ENCODE data around the gene ZNRF3. TPM values are rescaled to one million over a fixed set of nuclear protein-coding genes. Genes with fewer than 3 reads are reported as not detected.

The ZNRF3 gene
- polyA plus RNA-seq, 3 donors = 0.13 TPM; not detected in 2

- intact Hi-C loops (cut with micrococcal nuclease) = loop anchor here in 1 of 2 donors (10.0 kb wide), 1 partner anchor 190 kb away; the partner anchor contains the start of gene ZNRF3
- H3K27me3 ChIP-seq (ENCODE audit: control insufficient read depth in 2 of 2, insufficient read depth in 2 of 2, low read length in 2 of 2) = peaks cover 55 to 68% of the 10 kb centered on the region in 2 donors
- H3K36me3 ChIP-seq (replicated peaks in 1 of 2; ENCODE audit: control insufficient read depth in 1 of 2, insufficient read depth in 2 of 2, low read length in 2 of 2) = no peaks in the 10 kb centered on the region
- H3K4me3 ChIP-seq (replicated peaks in 1 of 3; ENCODE audit: low read depth in 2 of 3, low read length in 3 of 3) = peak overlapping the region in 2 of 3 experiments; percentile 44 to 73
- Mint-ChIP-seq H3K4me1 (peaks cover 27% of the 10 kb centered on the region), H3K4me3 (peak overlapping the region; percentile 71 to 87), H3K9me3 (peaks cover 0 to 21% (median 11%) of the 10 kb centered on the region in 7 donors), H3K36me3 (peaks cover 3 to 8% of the 10 kb centered on the region in 2 donors), H3K27ac (peak overlapping the region in 3 of 7 donors; percentile 4 to 30 (median 30)), H3K27me3 (ENCODE audit: low read depth in 3 of 3) (peaks cover 54 to 72% (median 57%) of the 10 kb centered on the region in 3 donors)
- H4K20me1 ChIP-seq (ENCODE audit: insufficient read depth, low read length) = no peaks in the 10 kb centered on the region
- H3K4me1 ChIP-seq (ENCODE audit: control insufficient read depth in 1 of 2, insufficient read depth in 2 of 2, low read length in 2 of 2) = peaks cover 28 to 32% of the 10 kb centered on the region in 2 donors
- H3K9ac ChIP-seq (ENCODE audit: insufficient read depth, low read length, poor library complexity, severe bottlenecking) = no peak overlapping the region
- TF ChIP-seq CTCF (IDR thresholded peaks at IDR 0.05) = no peak
- H3K4me2 ChIP-seq (replicated peaks; ENCODE audit: extremely low read depth, low read length, poor library complexity, severe bottlenecking) = peak overlapping the region; percentile 79
- H3K27ac ChIP-seq (ENCODE audit: low read depth in 1 of 2, low read length in 2 of 2) = no peak overlapping the region
- peak overlapping the region; percentile 80 for H2AFZ ChIP-seq (ENCODE audit: insufficient read depth, low read depth, low read length, poor library complexity, severe bottlenecking)
- DNase-seq = no peak
- peaks cover 0 to 13% of the 10 kb centered on the region in 2 donors for H3K9me3 ChIP-seq (replicated peaks in 1 of 2; ENCODE audit: control insufficient read depth in 1 of 2, insufficient read depth in 1 of 2, low read length in 2 of 2)
- WGBS (ENCODE audit: insufficient coverage) = 96% methylated on average over 5 of the region's 10 CpGs
- no peaks in the 10 kb centered on the region for H3K79me2 ChIP-seq (ENCODE audit: insufficient read depth, low read length)
Observed at GRCh38 chr22:29074276-29074772, 191.0 kb downstream of the ZNRF3 start.

- Histone ChIP-seq H3K79me2 (ENCODE audit: insufficient read depth, low read length) (no peaks in the 10 kb centered on the region), H3K36me3 (replicated peaks in 1 of 2; ENCODE audit: control insufficient read depth in 1 of 2, insufficient read depth in 2 of 2, low read length in 2 of 2) (no peaks in the 10 kb centered on the region), H3K4me1 (ENCODE audit: control insufficient read depth in 1 of 2, insufficient read depth in 2 of 2, low read length in 2 of 2) (peaks cover 12 to 13% of the 10 kb centered on the region in 2 donors), H3K9me3 (replicated peaks in 1 of 2; ENCODE audit: control insufficient read depth in 1 of 2, insufficient read depth in 1 of 2, low read length in 2 of 2) (peaks cover 0 to 5% of the 10 kb centered on the region in 2 donors), H3K4me2 (replicated peaks; ENCODE audit: extremely low read depth, low read length, poor library complexity, severe bottlenecking) (no peak overlapping the region), H4K20me1 (ENCODE audit: insufficient read depth, low read length) (no peaks in the 10 kb centered on the region), H3K9ac (ENCODE audit: insufficient read depth, low read length, poor library complexity, severe bottlenecking) (no peak overlapping the region), H3K4me3 (replicated peaks in 1 of 3; ENCODE audit: low read depth in 2 of 3, low read length in 3 of 3) (no peak overlapping the region), H2AFZ (ENCODE audit: insufficient read depth, low read depth, low read length, poor library complexity, severe bottlenecking) (no peak overlapping the region), H3K27me3 (ENCODE audit: control insufficient read depth in 2 of 2, insufficient read depth in 2 of 2, low read length in 2 of 2) (peaks cover 27 to 34% of the 10 kb centered on the region in 2 donors), H3K27ac (ENCODE audit: low read depth in 1 of 2, low read length in 2 of 2) (no peak overlapping the region)
- WGBS (ENCODE audit: insufficient coverage) = 100% methylated on average over 3 of the region's 6 CpGs
- peaks cover 11% of the 10 kb centered on the region for H3K4me1 Mint-ChIP-seq
- H3K27ac Mint-ChIP-seq = no peak overlapping the region
- peaks cover 3 to 4% of the 10 kb centered on the region in 2 donors for H3K36me3 Mint-ChIP-seq
- peaks cover 0 to 11% (median 4%) of the 10 kb centered on the region in 7 donors for H3K9me3 Mint-ChIP-seq
- H3K4me3 Mint-ChIP-seq = no peak overlapping the region
- no peak for DNase-seq
- peaks cover 26 to 40% (median 27%) of the 10 kb centered on the region in 3 donors for H3K27me3 Mint-ChIP-seq (ENCODE audit: low read depth in 3 of 3)
- intact Hi-C loops (cut with micrococcal nuclease) = loop anchor here in 1 of 2 donors (10.0 kb wide), 1 partner anchor 193 kb away; the partner anchor contains the start of gene ZNRF3
- no peak for TF ChIP-seq CTCF (IDR thresholded peaks at IDR 0.05)
Observed at GRCh38 chr22:29078036-29078868, 194.9 kb downstream of the ZNRF3 start.
